Nephron (organoid): ENCODE results near the gene SORCS2.

Experiments
- H3K27ac Mint-ChIP-seq, 3 experiments: 2 replicates each; pipeline ENCODE4 v1.8.0; 2020; ENCODE audit warnings: mixed read lengths in 3 of 3, mild to moderate bottlenecking in 2 of 3, moderate library complexity in 1 of 3
- H3K27me3 Mint-ChIP-seq: 2 replicates; pipeline ENCODE4 v1.8.0; 2021; ENCODE audit warnings: low read depth, mild to moderate bottlenecking, moderate library complexity, mixed read lengths
- H3K36me3 Mint-ChIP-seq: 2 replicates; pipeline ENCODE4 v1.8.0; 2020; ENCODE audit warnings: low read depth, mixed read lengths
- H3K4me1 Mint-ChIP-seq: 2 replicates; pipeline ENCODE4 v1.8.0; 2020; ENCODE audit warnings: mixed read lengths
- H3K4me3 Mint-ChIP-seq, 3 experiments: 2 replicates each; pipeline ENCODE4 v1.8.0; 2020; ENCODE audit warnings: mild to moderate bottlenecking in 3 of 3, mixed read lengths in 3 of 3, moderate library complexity in 2 of 3
- H3K9me3 Mint-ChIP-seq: 2 replicates; pipeline ENCODE4 v1.8.0; 2020; ENCODE audit warnings: mixed read lengths
- CTCF ChIP-seq, 3 experiments: fragments of 200-600 bp; sonication (generic); IDR thresholded peaks; one replicate each; pipeline ENCODE4 v1.5.0; 2021; ENCODE audit warnings: antibody characterized with exemption in 3 of 3; ENCODE audit not compliant: unreplicated experiment in 3 of 3

SORCS2 gene

GRCh38 chr4:7708981-7709380 is 516.6 kb downstream of the SORCS2 start:
- Mint-ChIP-seq H3K27ac (no peak overlapping the region), H3K4me3 (no peak overlapping the region), H3K36me3 (peaks cover 5% of the 10 kb centered on the region), H3K9me3 (no peaks in the 10 kb centered on the region), H3K4me1 (peaks cover 21% of the 10 kb centered on the region), H3K27me3 (peaks cover 10% of the 10 kb centered on the region)
- TF ChIP-seq CTCF (IDR thresholded peaks at IDR 0.05; ENCODE audit: unreplicated experiment in 3 of 3): no peak

GRCh38 chr4:7709431-7709830 is 517.1 kb downstream of the SORCS2 start:
- Mint-ChIP-seq H3K27ac (no peak overlapping the region), H3K9me3 (no peaks in the 10 kb centered on the region), H3K4me3 (no peak overlapping the region), H3K4me1 (peaks cover 21% of the 10 kb centered on the region), H3K27me3 (peaks cover 10% of the 10 kb centered on the region), H3K36me3 (peaks cover 5% of the 10 kb centered on the region)
- TF ChIP-seq CTCF (IDR thresholded peaks at IDR 0.05; ENCODE audit: unreplicated experiment in 3 of 3): no peak

- peaks cover 11% of the 10 kb centered on the region for H3K36me3 Mint-ChIP-seq
- H3K27ac Mint-ChIP-seq: no peak overlapping the region
- H3K9me3 Mint-ChIP-seq: peaks cover 3% of the 10 kb centered on the region
- peaks cover 21% of the 10 kb centered on the region for H3K4me1 Mint-ChIP-seq
- peaks cover 10% of the 10 kb centered on the region for H3K27me3 Mint-ChIP-seq
- no peak for TF ChIP-seq CTCF (IDR thresholded peaks at IDR 0.05; ENCODE audit: unreplicated experiment in 3 of 3)
- H3K4me3 Mint-ChIP-seq: no peak overlapping the region
Observed at GRCh38 chr4:7710126-7710525, 517.8 kb downstream of the SORCS2 start.

- Mint-ChIP-seq H3K27me3 (peaks cover 10% of the 10 kb centered on the region), H3K4me1 (peaks cover 21% of the 10 kb centered on the region), H3K4me3 (no peak overlapping the region), H3K36me3 (peaks cover 13% of the 10 kb centered on the region), H3K27ac (peak overlapping the region in 1 of 3 experiments; percentile 19), H3K9me3 (peaks cover 3% of the 10 kb centered on the region)
- no peak for TF ChIP-seq CTCF (IDR thresholded peaks at IDR 0.05; ENCODE audit: unreplicated experiment in 3 of 3)
Observed at GRCh38 chr4:7710576-7711306, 518.4 kb downstream of the SORCS2 start.

- Mint-ChIP-seq H3K4me3 (no peak overlapping the region), H3K36me3 (peaks cover 16% of the 10 kb centered on the region), H3K4me1 (peaks cover 21% of the 10 kb centered on the region), H3K27me3 (peaks cover 10% of the 10 kb centered on the region), H3K9me3 (peaks cover 3% of the 10 kb centered on the region), H3K27ac (no peak overlapping the region)
- TF ChIP-seq CTCF (IDR thresholded peaks at IDR 0.05; ENCODE audit: unreplicated experiment in 3 of 3): no peak
Observed at GRCh38 chr4:7711307-7711963, 519.1 kb downstream of the SORCS2 start.
